SK-N-SH (cell line): Measurements from ENCODE around the gene SLC25A27. TPM values are rescaled to one million over a fixed set of nuclear protein-coding genes. Genes with fewer than 3 reads are reported as not detected.

Experiments used
- CTCF ChIA-PET: fragments of 300-600, 350-600 bp; formaldehyde crosslinking; extraction: SDS; loops from one replicate; lab custom pipeline; 2021; lab: Yijun Ruan, JAX
- POLR2A ChIA-PET: fragments of 350-600 bp; sonication (Branson Sonifier 250); formaldehyde crosslinking; extraction: SDS; loops from one replicate; lab custom pipeline; 2020; ENCODE audit warnings: antibody characterized with exemption, inconsistent platforms; lab: Yijun Ruan, JAX
- DNase-seq: peaks from one replicate; pipeline ENCODE4 v3.0.0; 2012
- H2AFZ ChIP-seq: fragments of 200-600 bp; sonication (generic); 2 replicates; pipeline ENCODE4 v1.8.1; 2016; ENCODE audit warnings: antibody characterized with exemption, mild to moderate bottlenecking, low read depth
- H3F3A ChIP-seq: fragments of 200-600 bp; sonication (generic); replicated peaks from 2 replicates; pipeline ENCODE3; 2016; ENCODE audit warnings: antibody characterized with exemption, mild to moderate bottlenecking; ENCODE audit not compliant: insufficient read depth
- H3K27ac ChIP-seq, 2 experiments: fragments of 200-500 bp in 1 of 2; fragments of 200-600 bp in 1 of 2; sonication (Bioruptor generic) in 1 of 2; sonication (generic), shearing (Covaris generic) in 1 of 2; 2 replicates each; pipeline versions ENCODE4 v1.5.1 to v1.6.1; 2014 to 2016; ENCODE audit warnings: low read depth in 2 of 2, inconsistent platforms in 1 of 2, low read length in 1 of 2, mild to moderate bottlenecking in 1 of 2, mixed read lengths in 1 of 2
- H3K27me3 ChIP-seq: fragments of 200-600 bp; sonication (generic), shearing (Covaris generic); 2 replicates; pipeline ENCODE4 v1.6.1; 2016; ENCODE audit warnings: mixed run types; ENCODE audit not compliant: insufficient read depth
- H3K36me3 ChIP-seq, 2 experiments: fragments of 200-500 bp in 1 of 2; fragments of 200-600 bp in 1 of 2; sonication (Bioruptor generic) in 1 of 2; sonication (generic) in 1 of 2; replicated peaks in 1 of 2; 2 replicates each; pipeline versions ENCODE3 to v1.5.1; 2014 to 2016; ENCODE audit warnings: low read length in 1 of 2, mild to moderate bottlenecking in 1 of 2; ENCODE audit not compliant: insufficient read depth in 2 of 2, control insufficient read depth in 1 of 2
- H3K4me1 ChIP-seq, 2 experiments: fragments of 200-500 bp in 1 of 2; fragments of 200-600 bp in 1 of 2; sonication (Bioruptor generic) in 1 of 2; sonication (generic), shearing (Covaris generic) in 1 of 2; 2 replicates each; pipeline versions ENCODE4 v1.5.1 to v1.6.1; 2014 to 2016; ENCODE audit warnings: low read depth in 1 of 2, low read length in 1 of 2, mixed run types in 1 of 2; ENCODE audit not compliant: insufficient read depth in 2 of 2, control insufficient read depth in 1 of 2
- H3K4me2 ChIP-seq: fragments of 200-600 bp; sonication (generic), shearing (Covaris generic); 2 replicates; pipeline ENCODE4 v1.6.1; 2017; ENCODE audit warnings: mixed run types
- H3K4me3 ChIP-seq, 2 experiments: fragments of 200-500 bp in 1 of 2; fragments of 200-600 bp in 1 of 2; sonication (Bioruptor generic) in 1 of 2; sonication (generic), shearing (Covaris generic) in 1 of 2; 2 replicates each; pipeline versions ENCODE4 v1.5.1 to v1.8.1; 2014 to 2016; ENCODE audit warnings: low read depth in 2 of 2, inconsistent platforms in 1 of 2, low read length in 1 of 2, mild to moderate bottlenecking in 1 of 2, mixed read lengths in 1 of 2, moderate library complexity in 1 of 2
- H3K79me2 ChIP-seq: fragments of 200-600 bp; sonication (generic); 2 replicates; pipeline ENCODE4 v1.8.1; 2017; ENCODE audit warnings: mild to moderate bottlenecking; ENCODE audit not compliant: insufficient read depth
- H3K9ac ChIP-seq: fragments of 200-600 bp; sonication (generic); 2 replicates; pipeline ENCODE4 v1.6.1; 2017; ENCODE audit warnings: mixed run types
- H3K9me2 ChIP-seq: fragments of 200-600 bp; sonication (generic); 2 replicates; pipeline ENCODE4 v1.6.1; 2017; ENCODE audit warnings: mixed run types
- H3K9me3 ChIP-seq: fragments of 200-600 bp; sonication (generic); 2 replicates; pipeline ENCODE4 v1.6.1; 2017; ENCODE audit warnings: mixed run types, mild to moderate bottlenecking, moderate library complexity
- H4K20me1 ChIP-seq: fragments of 200-600 bp; sonication (generic); 2 replicates; pipeline ENCODE4 v1.6.1; 2017; ENCODE audit warnings: mild to moderate bottlenecking, mixed run types; ENCODE audit not compliant: insufficient read depth
- ELF1 ChIP-seq: IDR thresholded peaks from 2 replicates; pipeline ENCODE4 v1.4.0; 2012
- EP300 ChIP-seq, 2 experiments: IDR thresholded peaks; 2 replicates each; pipeline versions ENCODE4 v1.4.0 to v1.6.1; 2012; ENCODE audit warnings: borderline replicate concordance in 1 of 2, low read depth in 1 of 2, low read length in 1 of 2
- EZH2phosphoT487 ChIP-seq: fragments of 200-600 bp; sonication (generic); IDR thresholded peaks from 2 replicates; pipeline ENCODE4 v1.6.1; 2017; ENCODE audit warnings: low read depth, mixed run types, mild to moderate bottlenecking, antibody characterized with exemption, moderate library complexity, borderline replicate concordance
- FOSL2 ChIP-seq: IDR thresholded peaks from 2 replicates; pipeline ENCODE4 v1.4.0; 2012; ENCODE audit warnings: low read depth, mild to moderate bottlenecking, moderate library complexity, borderline replicate concordance
- FOXJ3 ChIP-seq: sonication (generic); formaldehyde crosslinking; IDR thresholded peaks from 2 replicates; pipeline ENCODE4 v1.5.1; 2020; ENCODE audit warnings: mild to moderate bottlenecking, missing genetic modification reagents
- FOXM1 ChIP-seq: IDR thresholded peaks from 2 replicates; pipeline ENCODE4 v1.4.0; 2012; ENCODE audit warnings: low read depth, mild to moderate bottlenecking
- JUND ChIP-seq: IDR thresholded peaks from 2 replicates; pipeline ENCODE4 v1.4.0; 2012
- MEF2A ChIP-seq: IDR thresholded peaks from 2 replicates; pipeline ENCODE4 v1.4.0; 2012; ENCODE audit warnings: low read depth, borderline replicate concordance
- MXI1 ChIP-seq: IDR thresholded peaks from 2 replicates; pipeline ENCODE4 v1.6.1; 2012; ENCODE audit warnings: mild to moderate bottlenecking, low read depth, low read length, improper control_type of control experiment
- RAD21 ChIP-seq: IDR thresholded peaks from 2 replicates; pipeline ENCODE4 v1.6.1; 2012; ENCODE audit warnings: mild to moderate bottlenecking, low read length
- RCOR1 ChIP-seq: fragments of 150-350 bp; IDR thresholded peaks from 2 replicates; pipeline ENCODE4 v1.6.1; 2017; ENCODE audit warnings: antibody characterized with exemption, low read length
- TAF1 ChIP-seq: IDR thresholded peaks from 2 replicates; pipeline ENCODE4 v1.6.1; 2012; ENCODE audit warnings: low read depth, mild to moderate bottlenecking, low read length, moderate library complexity, borderline replicate concordance
- TCF12 ChIP-seq: IDR thresholded peaks from 2 replicates; pipeline ENCODE4 v1.4.0; 2012
- TEAD4 ChIP-seq: IDR thresholded peaks from 2 replicates; pipeline ENCODE4 v1.4.0; 2012; ENCODE audit warnings: mild to moderate bottlenecking, borderline replicate concordance; ENCODE audit not compliant: insufficient read depth
- YY1 ChIP-seq: IDR thresholded peaks from 2 replicates; pipeline ENCODE4 v1.4.0; 2012; ENCODE audit warnings: low read depth, mild to moderate bottlenecking
- WGBS: methylation state at CpG from one replicate; pipeline ENCODE4 v1.1.6; 2017; ENCODE audit warnings: low lambda C conversion rate; 5-methylcytosine and 5-hydroxymethylcytosine counted together
- polyA plus RNA-seq, 3 experiments: library from polyadenylated mRNA; depleted of rRNA; stranded (reverse); fragments of >200 nt; gene quantifications; 2 replicates each; pipeline ENCODE4 v1.2.3, GENCODE V29; 2012
- TF ChIP-seq, protein P1 (sequence below): IDR thresholded peaks from 2 replicates; pipeline ENCODE4 v1.4.0; 2012; ENCODE audit warnings: low read depth
- TF ChIP-seq, protein P2 (sequence below): fragments of 150-350 bp; IDR thresholded peaks from 2 replicates; pipeline ENCODE4 v1.6.1; 2016; ENCODE audit warnings: mild to moderate bottlenecking, low read depth, low read length
- TF ChIP-seq, protein P3 (sequence below): IDR thresholded peaks from 2 replicates; pipeline ENCODE4 v1.6.1; 2012; ENCODE audit warnings: mild to moderate bottlenecking, low read depth, low read length, moderate library complexity
- TF ChIP-seq, protein P4 (sequence below): IDR thresholded peaks from 2 replicates; pipeline ENCODE4; 2012
- TF ChIP-seq, protein P5 (sequence below): IDR thresholded peaks from 2 replicates; pipeline ENCODE4 v1.4.0; 2012; ENCODE audit warnings: low read depth, borderline replicate concordance

The SLC25A27 gene
- polyA plus RNA-seq, 1 of the 3 experiments (the other 2 are of a cell fraction): 0.66 TPM

DNA sequence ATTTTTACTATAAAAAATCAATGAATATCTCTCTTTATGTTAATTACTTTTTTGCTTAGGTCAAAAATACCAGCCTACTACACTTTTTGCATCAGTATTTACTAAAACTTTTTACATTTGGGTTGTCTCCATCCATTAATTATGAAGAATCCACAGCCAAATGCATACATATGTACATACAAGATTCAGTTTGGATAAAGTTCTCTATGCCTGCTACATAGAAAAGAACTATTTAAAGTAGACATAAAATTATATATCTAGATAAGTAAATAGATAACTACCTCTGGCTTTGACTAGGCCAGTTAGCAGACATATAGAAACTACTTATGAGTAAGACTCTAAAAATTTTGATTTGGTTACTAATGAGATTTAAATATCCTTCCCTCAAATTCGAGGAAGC is 47.2 kb downstream of the SLC25A27 start:
- WGBS: 3% methylated on average over 1 of the region's 1 CpG

DNA sequence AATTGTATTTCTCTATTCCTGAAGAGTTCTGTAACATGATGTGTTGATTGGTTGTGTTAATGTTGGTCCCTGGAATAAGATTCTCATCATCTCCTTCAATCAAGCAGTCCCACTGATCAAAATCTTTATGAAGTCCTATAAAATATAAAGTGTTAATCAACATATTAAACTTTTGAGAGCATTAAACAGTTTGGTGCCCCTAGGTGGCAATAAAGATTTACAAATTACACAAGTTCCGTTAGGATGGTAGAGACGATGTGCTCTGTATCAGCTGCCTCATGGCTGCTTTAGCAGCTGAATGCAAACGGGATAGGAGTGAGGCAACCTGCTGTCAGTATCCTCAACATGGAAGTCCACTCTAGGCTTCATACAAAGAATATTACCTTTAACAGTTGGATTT is 51.8 kb downstream of the SLC25A27 start:
- no peak overlapping the region for H2AFZ ChIP-seq
- H3K79me2 ChIP-seq: no peaks in the 10 kb centered on the region
- ChIA-PET CTCF (interaction anchor here (0.9 kb wide), 1 partner anchor 17 kb away, joined by 3 read pairs; no protein-coding TSS in a partner anchor), POLR2A (no interaction called here)
- H3K9ac ChIP-seq: no peak overlapping the region
- no peak overlapping the region for H3K4me2 ChIP-seq
- WGBS: 0% methylated on average over 3 of the region's 3 CpGs
- no peak overlapping the region for H3K27ac ChIP-seq
- no peaks in the 10 kb centered on the region for H3K9me2 ChIP-seq
- H3K27me3 ChIP-seq: no peaks in the 10 kb centered on the region
- H4K20me1 ChIP-seq: no peaks in the 10 kb centered on the region
- H3F3A ChIP-seq: no peaks in the 10 kb centered on the region
- no peak overlapping the region for H3K4me3 ChIP-seq
- H3K9me3 ChIP-seq: no peaks in the 10 kb centered on the region
- no peaks in the 10 kb centered on the region for H3K4me1 ChIP-seq
- DNase-seq: no peak
- no peaks in the 10 kb centered on the region for H3K36me3 ChIP-seq
- TF ChIP-seq RCOR1 (no peak), FOXM1 (no peak), TCF12 (no peak), TEAD4 (no peak), JUND (no peak), FOXJ3 (CRISPR knock-in tag) (no peak), RAD21 (no peak), EP300 (IDR thresholded peaks at IDR 0.05; ENCODE audit: borderline replicate concordance in 1 of 2, low read depth in 1 of 2, low read length in 1 of 2) (no peak), YY1 (no peak), FOSL2 (no peak)
- TF ChIP-seq, protein P1, sequence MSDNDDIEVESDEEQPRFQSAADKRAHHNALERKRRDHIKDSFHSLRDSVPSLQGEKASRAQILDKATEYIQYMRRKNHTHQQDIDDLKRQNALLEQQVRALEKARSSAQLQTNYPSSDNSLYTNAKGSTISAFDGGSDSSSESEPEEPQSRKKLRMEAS: no peak
- TF ChIP-seq, protein P2, sequence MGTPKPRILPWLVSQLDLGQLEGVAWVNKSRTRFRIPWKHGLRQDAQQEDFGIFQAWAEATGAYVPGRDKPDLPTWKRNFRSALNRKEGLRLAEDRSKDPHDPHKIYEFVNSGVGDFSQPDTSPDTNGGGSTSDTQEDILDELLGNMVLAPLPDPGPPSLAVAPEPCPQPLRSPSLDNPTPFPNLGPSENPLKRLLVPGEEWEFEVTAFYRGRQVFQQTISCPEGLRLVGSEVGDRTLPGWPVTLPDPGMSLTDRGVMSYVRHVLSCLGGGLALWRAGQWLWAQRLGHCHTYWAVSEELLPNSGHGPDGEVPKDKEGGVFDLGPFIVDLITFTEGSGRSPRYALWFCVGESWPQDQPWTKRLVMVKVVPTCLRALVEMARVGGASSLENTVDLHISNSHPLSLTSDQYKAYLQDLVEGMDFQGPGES: no peak
- TF ChIP-seq, protein P3, sequence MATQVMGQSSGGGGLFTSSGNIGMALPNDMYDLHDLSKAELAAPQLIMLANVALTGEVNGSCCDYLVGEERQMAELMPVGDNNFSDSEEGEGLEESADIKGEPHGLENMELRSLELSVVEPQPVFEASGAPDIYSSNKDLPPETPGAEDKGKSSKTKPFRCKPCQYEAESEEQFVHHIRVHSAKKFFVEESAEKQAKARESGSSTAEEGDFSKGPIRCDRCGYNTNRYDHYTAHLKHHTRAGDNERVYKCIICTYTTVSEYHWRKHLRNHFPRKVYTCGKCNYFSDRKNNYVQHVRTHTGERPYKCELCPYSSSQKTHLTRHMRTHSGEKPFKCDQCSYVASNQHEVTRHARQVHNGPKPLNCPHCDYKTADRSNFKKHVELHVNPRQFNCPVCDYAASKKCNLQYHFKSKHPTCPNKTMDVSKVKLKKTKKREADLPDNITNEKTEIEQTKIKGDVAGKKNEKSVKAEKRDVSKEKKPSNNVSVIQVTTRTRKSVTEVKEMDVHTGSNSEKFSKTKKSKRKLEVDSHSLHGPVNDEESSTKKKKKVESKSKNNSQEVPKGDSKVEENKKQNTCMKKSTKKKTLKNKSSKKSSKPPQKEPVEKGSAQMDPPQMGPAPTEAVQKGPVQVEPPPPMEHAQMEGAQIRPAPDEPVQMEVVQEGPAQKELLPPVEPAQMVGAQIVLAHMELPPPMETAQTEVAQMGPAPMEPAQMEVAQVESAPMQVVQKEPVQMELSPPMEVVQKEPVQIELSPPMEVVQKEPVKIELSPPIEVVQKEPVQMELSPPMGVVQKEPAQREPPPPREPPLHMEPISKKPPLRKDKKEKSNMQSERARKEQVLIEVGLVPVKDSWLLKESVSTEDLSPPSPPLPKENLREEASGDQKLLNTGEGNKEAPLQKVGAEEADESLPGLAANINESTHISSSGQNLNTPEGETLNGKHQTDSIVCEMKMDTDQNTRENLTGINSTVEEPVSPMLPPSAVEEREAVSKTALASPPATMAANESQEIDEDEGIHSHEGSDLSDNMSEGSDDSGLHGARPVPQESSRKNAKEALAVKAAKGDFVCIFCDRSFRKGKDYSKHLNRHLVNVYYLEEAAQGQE: no peak

More for the DNA sequence above, 47.2 kb downstream of the SLC25A27 start:
- no peak for DNase-seq
- Histone ChIP-seq H3K27ac (no peak overlapping the region), H3K36me3 (no peaks in the 10 kb centered on the region), H3K4me1 (no peaks in the 10 kb centered on the region), H3K9ac (no peak overlapping the region), H3K4me2 (no peak overlapping the region), H3K9me3 (no peaks in the 10 kb centered on the region), H3F3A (no peaks in the 10 kb centered on the region), H3K27me3 (no peaks in the 10 kb centered on the region), H3K79me2 (no peaks in the 10 kb centered on the region), H3K9me2 (no peaks in the 10 kb centered on the region), H3K4me3 (no peak overlapping the region), H2AFZ (no peak overlapping the region), H4K20me1 (no peaks in the 10 kb centered on the region)
- no peak for TF ChIP-seq JUND
- TF ChIP-seq YY1: no peak
- no peak for TF ChIP-seq EZH2phosphoT487
- TF ChIP-seq RAD21: no peak
- no peak for TF ChIP-seq MXI1
- TF ChIP-seq FOXJ3 (CRISPR knock-in tag): no peak
- TF ChIP-seq, protein P4, sequence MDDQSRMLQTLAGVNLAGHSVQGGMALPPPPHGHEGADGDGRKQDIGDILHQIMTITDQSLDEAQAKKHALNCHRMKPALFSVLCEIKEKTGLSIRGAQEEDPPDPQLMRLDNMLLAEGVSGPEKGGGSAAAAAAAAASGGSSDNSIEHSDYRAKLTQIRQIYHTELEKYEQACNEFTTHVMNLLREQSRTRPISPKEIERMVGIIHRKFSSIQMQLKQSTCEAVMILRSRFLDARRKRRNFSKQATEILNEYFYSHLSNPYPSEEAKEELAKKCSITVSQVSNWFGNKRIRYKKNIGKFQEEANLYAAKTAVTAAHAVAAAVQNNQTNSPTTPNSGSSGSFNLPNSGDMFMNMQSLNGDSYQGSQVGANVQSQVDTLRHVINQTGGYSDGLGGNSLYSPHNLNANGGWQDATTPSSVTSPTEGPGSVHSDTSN: no peak
- no peak for TF ChIP-seq TAF1
- no peak for TF ChIP-seq MEF2A
- TF ChIP-seq, protein P2: no peak
- TF ChIP-seq, protein P5, sequence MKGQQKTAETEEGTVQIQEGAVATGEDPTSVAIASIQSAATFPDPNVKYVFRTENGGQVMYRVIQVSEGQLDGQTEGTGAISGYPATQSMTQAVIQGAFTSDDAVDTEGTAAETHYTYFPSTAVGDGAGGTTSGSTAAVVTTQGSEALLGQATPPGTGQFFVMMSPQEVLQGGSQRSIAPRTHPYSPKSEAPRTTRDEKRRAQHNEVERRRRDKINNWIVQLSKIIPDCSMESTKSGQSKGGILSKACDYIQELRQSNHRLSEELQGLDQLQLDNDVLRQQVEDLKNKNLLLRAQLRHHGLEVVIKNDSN: no peak
- TF ChIP-seq FOXM1: no peak
- TF ChIP-seq TEAD4: no peak
- no peak for TF ChIP-seq ELF1
- ChIA-PET CTCF (no interaction called here), POLR2A (no interaction called here)
